Neural progenitor cell (in vitro differentiated cells): Measurements from ENCODE around the gene PIGN.

Experiments
- EZH2 ChIP-seq: fragments of 200-600 bp; sonication (generic); IDR thresholded peaks from 2 replicates; pipeline ENCODE4 v1.6.1; 2017; ENCODE audit warnings: antibody characterized with exemption, mild to moderate bottlenecking, moderate library complexity
- TF ChIP-seq, protein P1 (sequence below): fragments of 200-600 bp; sonication (generic); IDR thresholded peaks from 2 replicates; pipeline ENCODE4 v1.5.1; 2017; ENCODE audit warnings: antibody characterized with exemption, mild to moderate bottlenecking

DNA sequence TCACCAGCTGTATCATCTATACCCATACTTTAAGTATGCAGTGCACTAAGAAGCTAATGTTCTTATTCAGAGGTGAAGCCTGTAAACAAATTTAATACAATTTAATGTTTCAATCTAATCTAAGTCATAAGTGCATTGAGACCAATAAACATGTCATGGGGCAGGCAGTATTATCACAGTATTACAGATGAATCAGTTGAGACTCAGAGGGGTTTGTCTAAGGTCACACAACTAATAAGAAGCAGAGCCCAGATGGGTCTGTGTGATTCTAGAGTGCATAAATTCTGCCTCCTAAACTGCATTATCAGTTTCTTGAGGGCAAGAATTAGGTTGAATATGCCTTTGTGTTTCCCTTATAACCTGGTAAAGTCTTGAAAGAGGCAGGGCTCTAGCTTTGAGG lies 153.1 kb downstream of the PIGN start:
- TF ChIP-seq, protein P1, sequence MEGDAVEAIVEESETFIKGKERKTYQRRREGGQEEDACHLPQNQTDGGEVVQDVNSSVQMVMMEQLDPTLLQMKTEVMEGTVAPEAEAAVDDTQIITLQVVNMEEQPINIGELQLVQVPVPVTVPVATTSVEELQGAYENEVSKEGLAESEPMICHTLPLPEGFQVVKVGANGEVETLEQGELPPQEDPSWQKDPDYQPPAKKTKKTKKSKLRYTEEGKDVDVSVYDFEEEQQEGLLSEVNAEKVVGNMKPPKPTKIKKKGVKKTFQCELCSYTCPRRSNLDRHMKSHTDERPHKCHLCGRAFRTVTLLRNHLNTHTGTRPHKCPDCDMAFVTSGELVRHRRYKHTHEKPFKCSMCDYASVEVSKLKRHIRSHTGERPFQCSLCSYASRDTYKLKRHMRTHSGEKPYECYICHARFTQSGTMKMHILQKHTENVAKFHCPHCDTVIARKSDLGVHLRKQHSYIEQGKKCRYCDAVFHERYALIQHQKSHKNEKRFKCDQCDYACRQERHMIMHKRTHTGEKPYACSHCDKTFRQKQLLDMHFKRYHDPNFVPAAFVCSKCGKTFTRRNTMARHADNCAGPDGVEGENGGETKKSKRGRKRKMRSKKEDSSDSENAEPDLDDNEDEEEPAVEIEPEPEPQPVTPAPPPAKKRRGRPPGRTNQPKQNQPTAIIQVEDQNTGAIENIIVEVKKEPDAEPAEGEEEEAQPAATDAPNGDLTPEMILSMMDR = no peak
- no peak for TF ChIP-seq EZH2
